Loucy (cell line): ENCODE data around the gene CCDC171.

Experiments used
- H2AFZ ChIP-seq: fragments of 200-600 bp; sonication (generic); 2 replicates; pipeline ENCODE4 v1.6.0; 2016; ENCODE audit warnings: antibody characterized with exemption, mild to moderate bottlenecking, low read length, moderate library complexity
- H3F3A ChIP-seq: fragments of 200-600 bp; 2 replicates; pipeline ENCODE4 v1.6.0; 2016; ENCODE audit warnings: antibody characterized with exemption, low read depth, mild to moderate bottlenecking
- H3K27me3 ChIP-seq: fragments of 200-600 bp; sonication (generic); 2 replicates; pipeline ENCODE4 v1.6.1; 2014; ENCODE audit warnings: low read length, mild to moderate bottlenecking; ENCODE audit not compliant: insufficient read depth, poor library complexity, severe bottlenecking
- H3K36me3 ChIP-seq: fragments of 200-600 bp; sonication (generic); 2 replicates; pipeline ENCODE4 v1.6.1; 2016; ENCODE audit warnings: low read length; ENCODE audit not compliant: insufficient read depth
- H3K4me1 ChIP-seq: fragments of 200-600 bp; sonication (generic); 2 replicates; pipeline ENCODE4 v1.5.1; 2014; ENCODE audit warnings: low read length, mild to moderate bottlenecking; ENCODE audit not compliant: insufficient read depth, poor library complexity, severe bottlenecking
- H3K4me2 ChIP-seq: fragments of 200-600 bp; sonication (generic); 2 replicates; pipeline ENCODE4 v1.6.0; 2014; ENCODE audit warnings: antibody characterized with exemption, low read length, low read depth, mild to moderate bottlenecking; ENCODE audit not compliant: poor library complexity, severe bottlenecking
- H3K4me3 ChIP-seq: fragments of 200-600 bp; sonication (generic); 2 replicates; pipeline ENCODE4 v1.5.1; 2014; ENCODE audit warnings: low read length, mild to moderate bottlenecking, mixed read lengths; ENCODE audit not compliant: poor library complexity, severe bottlenecking
- H3K79me2 ChIP-seq: fragments of 200-600 bp; sonication (generic); 2 replicates; pipeline ENCODE4 v1.6.1; 2014; ENCODE audit warnings: low read length; ENCODE audit not compliant: insufficient read depth
- H3K9ac ChIP-seq: fragments of 200-600 bp; sonication (generic); 2 replicates; pipeline ENCODE4 v1.6.0; 2014; ENCODE audit warnings: mild to moderate bottlenecking, low read depth, low read length, moderate library complexity; ENCODE audit not compliant: poor library complexity, severe bottlenecking
- H3K9me2 ChIP-seq: fragments of 200-600 bp; sonication (generic); replicated peaks from 2 replicates; pipeline ENCODE4 v1.6.1; 2016; ENCODE audit warnings: low read depth, low read length, mixed read lengths
- H3K9me3 ChIP-seq: fragments of 200-600 bp; sonication (generic); 2 replicates; pipeline ENCODE4 v1.6.1; 2014; ENCODE audit warnings: mild to moderate bottlenecking, antibody characterized with exemption, low read length, low read depth; ENCODE audit not compliant: insufficient read depth
- H4K20me1 ChIP-seq: fragments of 200-600 bp; sonication (generic); 2 replicates; pipeline ENCODE4 v1.6.0; 2014; ENCODE audit warnings: antibody characterized with exemption, low read length, mild to moderate bottlenecking; ENCODE audit not compliant: insufficient read depth, poor library complexity, severe bottlenecking
- EZH2phosphoT487 ChIP-seq: fragments of 200-600 bp; IDR thresholded peaks from 2 replicates; pipeline ENCODE4 v1.6.1; 2018; ENCODE audit warnings: antibody characterized with exemption, mild to moderate bottlenecking, moderate library complexity, borderline replicate concordance
- TF ChIP-seq, protein P1 (sequence below): fragments of 200-600 bp; sonication (generic); conservative IDR thresholded peaks from 2 replicates; pipeline ENCODE4 v1.5.1; 2014; ENCODE audit warnings: mild to moderate bottlenecking, antibody characterized with exemption, low read length

CCDC171 gene

DNA sequence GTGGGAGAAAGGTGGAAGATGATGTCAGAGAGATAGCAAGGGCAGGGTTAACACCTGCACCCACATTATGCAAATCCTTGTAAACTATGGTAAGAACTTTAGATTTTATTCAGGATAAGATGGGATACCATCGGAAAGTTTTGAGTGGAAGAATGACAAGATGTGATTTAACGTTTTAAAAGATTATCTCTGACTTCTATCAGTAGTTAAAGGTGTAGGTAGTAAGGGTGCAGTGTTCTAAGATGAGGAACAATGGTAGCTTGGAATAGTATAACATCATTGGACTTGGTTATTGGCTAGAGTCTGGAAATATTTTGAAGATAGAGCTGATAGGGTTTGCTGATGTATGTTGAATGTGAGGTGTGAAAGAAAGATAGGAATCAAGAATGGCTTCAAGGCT lies 211.3 kb downstream of the CCDC171 start:
- Histone ChIP-seq H4K20me1 (no peaks in the 10 kb centered on the region), H3K4me1 (peaks cover 3% of the 10 kb centered on the region), H3K36me3 (0 out of 2 replicates have a peak, but pooled peaks cover 5% of the 10 kb centered on the region), H3K9me2 (no peaks in the 10 kb centered on the region), H3K4me2 (no peak overlapping the region), H2AFZ (no peak overlapping the region), H3K9ac (no peak overlapping the region), H3K9me3 (no peaks in the 10 kb centered on the region), H3K27me3 (no peaks in the 10 kb centered on the region), H3K4me3 (no peak overlapping the region), H3K79me2 (no peaks in the 10 kb centered on the region), H3F3A (no peaks in the 10 kb centered on the region)
- TF ChIP-seq EZH2phosphoT487, result no peak
- TF ChIP-seq, protein P1, sequence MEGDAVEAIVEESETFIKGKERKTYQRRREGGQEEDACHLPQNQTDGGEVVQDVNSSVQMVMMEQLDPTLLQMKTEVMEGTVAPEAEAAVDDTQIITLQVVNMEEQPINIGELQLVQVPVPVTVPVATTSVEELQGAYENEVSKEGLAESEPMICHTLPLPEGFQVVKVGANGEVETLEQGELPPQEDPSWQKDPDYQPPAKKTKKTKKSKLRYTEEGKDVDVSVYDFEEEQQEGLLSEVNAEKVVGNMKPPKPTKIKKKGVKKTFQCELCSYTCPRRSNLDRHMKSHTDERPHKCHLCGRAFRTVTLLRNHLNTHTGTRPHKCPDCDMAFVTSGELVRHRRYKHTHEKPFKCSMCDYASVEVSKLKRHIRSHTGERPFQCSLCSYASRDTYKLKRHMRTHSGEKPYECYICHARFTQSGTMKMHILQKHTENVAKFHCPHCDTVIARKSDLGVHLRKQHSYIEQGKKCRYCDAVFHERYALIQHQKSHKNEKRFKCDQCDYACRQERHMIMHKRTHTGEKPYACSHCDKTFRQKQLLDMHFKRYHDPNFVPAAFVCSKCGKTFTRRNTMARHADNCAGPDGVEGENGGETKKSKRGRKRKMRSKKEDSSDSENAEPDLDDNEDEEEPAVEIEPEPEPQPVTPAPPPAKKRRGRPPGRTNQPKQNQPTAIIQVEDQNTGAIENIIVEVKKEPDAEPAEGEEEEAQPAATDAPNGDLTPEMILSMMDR, result no peak

GRCh38 chr9:15769547-15769946 lies 216.7 kb downstream of the CCDC171 start:
- Histone ChIP-seq H2AFZ (no peak overlapping the region), H3K36me3 (no peaks in the 10 kb centered on the region), H3K4me1 (no peaks in the 10 kb centered on the region), H4K20me1 (no peaks in the 10 kb centered on the region), H3K4me2 (no peak overlapping the region), H3K4me3 (no peak overlapping the region), H3K9me3 (no peaks in the 10 kb centered on the region), H3F3A (no peaks in the 10 kb centered on the region), H3K27me3 (no peaks in the 10 kb centered on the region), H3K9ac (no peak overlapping the region), H3K9me2 (no peaks in the 10 kb centered on the region), H3K79me2 (no peaks in the 10 kb centered on the region)
- no peak for TF ChIP-seq EZH2phosphoT487
- TF ChIP-seq, protein P1, result no peak

DNA sequence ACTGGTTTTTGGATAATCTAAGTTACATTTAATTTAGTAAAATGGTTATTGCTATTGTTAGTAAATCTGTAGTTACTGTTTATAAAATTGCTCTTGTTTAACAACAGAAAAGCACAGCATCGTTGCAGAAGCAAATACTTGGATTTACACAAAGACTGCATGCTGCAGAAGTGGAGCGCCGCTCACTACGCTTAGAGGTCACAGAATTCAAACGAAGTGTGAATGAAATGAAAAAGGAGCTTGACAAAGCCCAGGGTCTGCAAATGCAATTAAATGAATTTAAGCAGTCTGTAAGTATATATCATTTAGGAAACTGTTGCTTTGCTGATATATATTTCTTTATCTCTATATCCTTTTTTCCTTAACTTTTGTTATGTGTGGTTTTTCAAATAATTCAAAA lies 226.0 kb downstream of the CCDC171 start:
- Histone ChIP-seq H3K4me3 (no peak overlapping the region), H3K27me3 (no peaks in the 10 kb centered on the region), H2AFZ (no peak overlapping the region), H3K9me2 (no peaks in the 10 kb centered on the region), H3K36me3 (no peaks in the 10 kb centered on the region), H3K4me1 (peaks cover 4% of the 10 kb centered on the region), H3K79me2 (no peaks in the 10 kb centered on the region), H3K9ac (no peak overlapping the region), H3F3A (0 out of 2 replicates have a peak, but pooled peaks cover 3% of the 10 kb centered on the region), H3K9me3 (no peaks in the 10 kb centered on the region), H4K20me1 (no peaks in the 10 kb centered on the region), H3K4me2 (no peak overlapping the region)
- TF ChIP-seq, protein P1, result no peak
- no peak for TF ChIP-seq EZH2phosphoT487
